ENCODE data around the gene XRCC2. TPM values are rescaled to one million over a fixed set of nuclear protein-coding genes. Genes with fewer than 3 reads are reported as not detected.
A peak's percentile ranks its signal among the peaks of the same experiment; 100 is the strongest.

The XRCC2 gene
- total RNA-seq, 2 donors from 2014 or later = under 0.01 to 4.6 TPM

DNA sequence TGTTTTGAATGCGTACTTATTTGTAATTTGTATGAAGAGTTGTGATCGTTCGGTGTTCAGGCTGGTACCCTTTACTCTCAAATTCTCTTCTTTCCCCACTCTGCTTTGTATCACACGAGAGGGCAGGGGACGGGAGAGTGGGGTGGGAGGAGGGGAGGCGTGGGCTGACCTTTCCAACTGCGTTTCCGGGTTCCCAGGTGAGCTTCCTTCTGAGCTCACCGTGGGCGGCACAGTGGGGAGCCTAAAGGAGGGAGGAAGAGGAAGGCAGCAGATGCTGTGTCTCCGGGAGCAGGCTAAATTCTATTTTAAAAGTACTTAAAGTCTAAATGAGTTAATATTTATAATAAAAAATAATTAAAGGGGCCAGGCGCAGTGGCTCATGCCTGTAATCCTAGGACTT is 7.4 kb upstream of the XRCC2 start:
- no peak for DNase-seq
- Histone ChIP-seq H3K4me3 (no peak overlapping the region), H3K4me1 (no peaks in the 10 kb centered on the region), H3K36me3 (replicated peaks in 1 of 2; ENCODE audit: insufficient read depth in 1 of 2, low read depth in 2 of 2) (no peaks in the 10 kb centered on the region), H3K27me3 (no peaks in the 10 kb centered on the region), H3K9me3 (no peaks in the 10 kb centered on the region), H3K27ac (peak overlapping the region in 1 of 4 donors; percentile 23)
- intact Hi-C loops (cut with DNase I) = no loop called here
- TF ChIP-seq, protein P1, sequence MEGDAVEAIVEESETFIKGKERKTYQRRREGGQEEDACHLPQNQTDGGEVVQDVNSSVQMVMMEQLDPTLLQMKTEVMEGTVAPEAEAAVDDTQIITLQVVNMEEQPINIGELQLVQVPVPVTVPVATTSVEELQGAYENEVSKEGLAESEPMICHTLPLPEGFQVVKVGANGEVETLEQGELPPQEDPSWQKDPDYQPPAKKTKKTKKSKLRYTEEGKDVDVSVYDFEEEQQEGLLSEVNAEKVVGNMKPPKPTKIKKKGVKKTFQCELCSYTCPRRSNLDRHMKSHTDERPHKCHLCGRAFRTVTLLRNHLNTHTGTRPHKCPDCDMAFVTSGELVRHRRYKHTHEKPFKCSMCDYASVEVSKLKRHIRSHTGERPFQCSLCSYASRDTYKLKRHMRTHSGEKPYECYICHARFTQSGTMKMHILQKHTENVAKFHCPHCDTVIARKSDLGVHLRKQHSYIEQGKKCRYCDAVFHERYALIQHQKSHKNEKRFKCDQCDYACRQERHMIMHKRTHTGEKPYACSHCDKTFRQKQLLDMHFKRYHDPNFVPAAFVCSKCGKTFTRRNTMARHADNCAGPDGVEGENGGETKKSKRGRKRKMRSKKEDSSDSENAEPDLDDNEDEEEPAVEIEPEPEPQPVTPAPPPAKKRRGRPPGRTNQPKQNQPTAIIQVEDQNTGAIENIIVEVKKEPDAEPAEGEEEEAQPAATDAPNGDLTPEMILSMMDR (IDR thresholded peaks at IDR 0.05) = no peak
- no peak for TF ChIP-seq POLR2A (IDR thresholded peaks at IDR 0.05)
- no peak for ATAC-seq
- 45 to 62% methylated on average over 12 of the region's 12 CpGs for WGBS, 2 donors

DNA sequence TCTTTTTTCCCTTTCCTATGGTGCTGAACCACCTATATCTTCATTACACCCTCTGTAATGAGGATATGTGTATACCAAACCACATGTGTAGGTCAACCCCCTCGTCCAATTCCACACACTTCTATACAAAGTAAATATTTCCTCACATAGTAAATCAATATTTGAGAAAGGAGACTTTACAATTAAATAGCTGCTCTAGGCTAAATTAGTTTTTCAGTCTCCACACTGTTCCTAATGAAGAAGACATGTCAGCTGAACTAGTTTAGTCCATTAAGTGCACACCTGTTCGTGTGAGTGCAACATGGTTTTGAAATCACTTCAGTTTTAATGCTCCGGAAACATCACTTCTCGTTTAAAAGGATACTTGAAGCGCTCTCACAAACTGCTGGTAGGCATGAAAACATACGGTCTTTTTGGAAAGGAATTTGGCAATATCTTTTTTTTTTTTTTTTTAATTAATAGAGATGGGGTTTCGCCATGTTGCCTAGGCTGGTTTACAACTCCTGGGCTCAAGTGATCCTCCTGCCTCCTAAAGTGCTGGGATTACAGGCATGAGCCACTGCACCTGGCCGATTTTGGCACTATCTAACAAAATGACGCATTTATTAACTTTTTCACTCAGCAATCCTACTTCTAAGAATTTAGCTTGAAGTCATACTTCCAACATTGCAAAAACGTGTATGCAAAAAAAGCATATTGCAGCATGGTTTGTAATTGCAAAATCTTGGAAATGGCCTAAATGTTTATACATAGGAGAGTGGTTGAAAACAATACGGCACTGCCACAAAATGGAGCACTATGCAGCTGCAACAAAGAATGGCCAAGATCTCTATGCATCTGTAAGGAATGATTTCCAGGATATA is 2.1 kb upstream of the XRCC2 start:
- Histone ChIP-seq H3K27me3 (no peaks in the 10 kb centered on the region), H3K27ac (no peak overlapping the region), H3K36me3 (replicated peaks in 1 of 2; ENCODE audit: insufficient read depth in 1 of 2, low read depth in 2 of 2) (no peaks in the 10 kb centered on the region), H3K4me3 (no peak overlapping the region), H3K4me1 (peaks cover 8% of the 10 kb centered on the region), H3K9me3 (no peaks in the 10 kb centered on the region)
- no peak for TF ChIP-seq POLR2A (IDR thresholded peaks at IDR 0.05)
- intact Hi-C loops (cut with DNase I) = no loop called here
- DNase-seq (no peak), ATAC-seq (no peak)
- WGBS, 2 donors = 59 to 71% methylated on average over 11 of the region's 11 CpGs

DNA sequence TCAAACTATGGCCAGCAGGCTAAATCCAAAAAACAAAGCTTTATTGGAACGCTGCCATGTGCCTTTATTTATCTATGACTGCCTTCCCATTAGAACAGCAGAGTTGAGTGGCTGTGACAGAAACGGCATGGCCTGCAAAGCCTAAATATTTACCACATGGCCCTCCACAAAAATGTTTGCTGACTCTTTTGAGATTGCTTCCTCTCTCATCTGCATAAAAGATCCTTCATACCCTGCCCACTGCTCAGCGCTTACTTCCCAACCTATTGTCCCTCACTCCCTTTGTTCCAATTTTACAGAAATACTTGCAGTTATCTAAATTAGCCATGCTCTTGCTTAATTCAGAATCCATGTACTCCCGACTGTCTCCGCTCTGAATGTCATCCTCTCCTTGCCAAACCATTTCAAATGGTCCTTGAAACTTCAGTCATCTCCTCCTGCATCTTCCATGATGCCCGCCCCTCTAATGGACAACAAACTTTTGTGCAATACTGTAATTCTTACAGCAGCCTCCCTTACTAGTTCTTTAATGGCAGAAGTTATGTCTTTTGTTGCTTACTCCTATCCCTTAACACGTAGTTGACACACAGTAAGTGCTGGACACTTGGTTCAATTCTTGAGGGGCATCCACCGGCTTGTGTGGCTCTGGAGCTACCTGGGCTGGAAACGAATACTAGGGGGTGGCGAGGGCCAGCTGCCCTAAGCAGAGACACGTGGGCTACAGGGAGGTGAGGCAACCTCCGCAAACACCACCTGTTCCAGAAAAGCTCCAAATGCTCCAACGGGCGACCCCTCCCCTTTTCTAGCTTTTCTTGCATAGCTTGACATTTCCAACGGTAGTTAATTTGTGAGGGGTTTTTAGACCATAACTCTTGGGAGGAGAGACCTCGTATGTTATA is 832 bp downstream of the XRCC2 start:
- Histone ChIP-seq H3K27ac (no peak overlapping the region), H3K9me3 (no peaks in the 10 kb centered on the region), H3K36me3 (replicated peaks in 1 of 2; ENCODE audit: insufficient read depth in 1 of 2, low read depth in 2 of 2) (no peaks in the 10 kb centered on the region), H3K4me3 (peak overlapping the region in 1 of 2 donors; percentile 50), H3K4me1 (peaks cover 8% of the 10 kb centered on the region), H3K27me3 (no peaks in the 10 kb centered on the region)
- ATAC-seq = no peak
- intact Hi-C loops (cut with DNase I) = no loop called here
- no peak for DNase-seq
- TF ChIP-seq, protein P1 (IDR thresholded peaks at IDR 0.05) = no peak
- no peak for TF ChIP-seq POLR2A (IDR thresholded peaks at IDR 0.05)
- 11 to 14% methylated on average over 16 of the region's 16 CpGs for WGBS, 2 donors

DNA sequence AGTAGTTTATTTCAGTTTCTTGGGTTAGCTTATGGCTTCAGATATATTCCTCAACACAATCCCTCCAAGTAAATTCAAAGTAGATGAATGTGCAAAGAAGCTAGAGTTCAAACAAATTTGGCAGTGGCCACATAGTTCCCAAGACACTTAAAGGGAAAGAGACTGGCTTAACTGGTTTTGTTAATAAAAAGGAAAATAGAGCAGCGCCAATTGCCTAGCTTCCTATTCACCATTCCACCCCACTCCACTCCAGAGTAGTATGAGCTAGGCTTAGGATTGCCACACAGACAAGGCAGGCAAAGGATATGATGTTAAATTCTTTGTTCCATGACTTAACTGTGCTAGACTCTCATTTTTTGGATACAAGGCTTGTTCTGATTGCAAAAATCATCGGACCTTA is 2.0 kb downstream of the XRCC2 start:
- no peaks in the 10 kb centered on the region for H3K27me3 ChIP-seq
- H3K4me3 ChIP-seq = no peak overlapping the region
- H3K9me3 ChIP-seq = no peaks in the 10 kb centered on the region
- no peak overlapping the region for H3K27ac ChIP-seq
- no peak for DNase-seq
- intact Hi-C loops (cut with DNase I) = no loop called here
- WGBS, 2 donors = 75 to 89% methylated on average over 2 of the region's 2 CpGs
- no peaks in the 10 kb centered on the region for H3K36me3 ChIP-seq (replicated peaks in 1 of 2; ENCODE audit: insufficient read depth in 1 of 2, low read depth in 2 of 2)
- no peak for TF ChIP-seq POLR2A (IDR thresholded peaks at IDR 0.05)
- TF ChIP-seq, protein P1 (IDR thresholded peaks at IDR 0.05) = no peak
- no peak for ATAC-seq
- peaks cover 8% of the 10 kb centered on the region for H3K4me1 ChIP-seq

DNA sequence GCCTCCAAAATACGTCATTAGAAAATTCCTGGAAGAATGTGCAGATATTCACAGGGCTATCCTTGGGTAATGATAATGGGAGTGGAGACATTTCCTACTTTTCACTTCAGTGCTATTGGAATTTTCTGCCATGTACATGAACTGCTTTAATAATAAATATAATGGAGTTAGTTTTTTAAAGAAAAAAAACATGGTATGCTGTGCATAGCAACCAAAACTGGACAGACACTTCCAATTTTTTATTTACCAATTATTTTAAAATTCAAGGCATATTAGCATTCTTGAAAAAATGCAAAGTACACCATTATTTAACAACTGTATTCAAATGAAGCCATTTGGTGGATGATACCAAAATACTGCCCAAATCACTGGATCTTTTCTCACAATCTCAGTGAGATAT is 3.3 kb downstream of the XRCC2 start:
- H3K4me1 ChIP-seq = peaks cover 8% of the 10 kb centered on the region
- 75 to 93% methylated on average over 1 of the region's 1 CpG for WGBS, 2 donors
- no peak for DNase-seq
- no peaks in the 10 kb centered on the region for H3K36me3 ChIP-seq (replicated peaks in 1 of 2; ENCODE audit: insufficient read depth in 1 of 2, low read depth in 2 of 2)
- TF ChIP-seq POLR2A (IDR thresholded peaks at IDR 0.05) = no peak
- TF ChIP-seq, protein P1 (IDR thresholded peaks at IDR 0.05) = no peak
- ATAC-seq = no peak
- intact Hi-C loops (cut with DNase I) = no loop called here
- H3K27me3 ChIP-seq = no peaks in the 10 kb centered on the region
- no peak overlapping the region for H3K4me3 ChIP-seq
- H3K9me3 ChIP-seq = no peaks in the 10 kb centered on the region
- H3K27ac ChIP-seq = no peak overlapping the region

Measured in body of pancreas (tissue), 4 donors.